Upper lobe of right lung (tissue), 1 donor: ENCODE data around the gene UTP14C. TPM values are rescaled to one million over a fixed set of nuclear protein-coding genes. Genes with fewer than 3 reads are reported as not detected.
A peak's percentile ranks its signal among the peaks of the same experiment; 100 is the strongest.

ENCODE experiments used
- ATAC-seq: fragments of 200-7000 bp; cut with Tn5 transposase; one replicate; pipeline ENCODE4 v1.9.1; 2020; ENCODE audit warnings: mild to moderate bottlenecking, moderate library complexity
- DNase-seq: peaks from one replicate; pipeline ENCODE4 v3.0.0-alpha.2; 2020
- H3K27ac ChIP-seq: fragments of 200-600 bp; one replicate; pipeline ENCODE4 v1.8.0; 2022
- H3K27me3 ChIP-seq: fragments of 200-600 bp; one replicate; pipeline ENCODE4 v1.8.0; 2022; ENCODE audit warnings: mild to moderate bottlenecking
- H3K36me3 ChIP-seq: fragments of 200-600 bp; one replicate; pipeline ENCODE4 v1.8.0; 2022
- H3K4me1 ChIP-seq: fragments of 200-600 bp; one replicate; pipeline ENCODE4 v1.8.0; 2022
- H3K4me3 ChIP-seq: fragments of 200-600 bp; one replicate; pipeline ENCODE4 v1.8.0; 2022; ENCODE audit warnings: mild to moderate bottlenecking
- H3K9me3 ChIP-seq: fragments of 200-600 bp; one replicate; pipeline ENCODE4 v1.8.0; 2022
- intact Hi-C: fragments of 100-400 bp; cut with DNase I; formaldehyde crosslinking; loops from one replicate; pipeline ENCODE4 v1.11.0; 2022
- long read RNA-seq: library from polyadenylated mRNA; unstranded; transcript quantifications from one replicate; pipeline ENCODE4 v2.0.0, GENCODE V29; 2021
- total RNA-seq: library from RNA; stranded (reverse); fragmentation: NEBNext Ultra II Directional; extraction: Animal tissue kit (Norgen Biotek cat#: 25700); gene quantifications from one replicate; pipeline ENCODE4 v1.2.1, GENCODE V29; 2021
- TF ChIP-seq, protein P1 (sequence below): fragments of 200-600 bp; IDR thresholded peaks from one replicate; pipeline ENCODE4 v1.8.0; 2022; ENCODE audit warnings: antibody characterized with exemption
- donor health status: DM: no; HTN: yes; CAD: no; lungs with severe emphysema.

The UTP14C gene, protein sequence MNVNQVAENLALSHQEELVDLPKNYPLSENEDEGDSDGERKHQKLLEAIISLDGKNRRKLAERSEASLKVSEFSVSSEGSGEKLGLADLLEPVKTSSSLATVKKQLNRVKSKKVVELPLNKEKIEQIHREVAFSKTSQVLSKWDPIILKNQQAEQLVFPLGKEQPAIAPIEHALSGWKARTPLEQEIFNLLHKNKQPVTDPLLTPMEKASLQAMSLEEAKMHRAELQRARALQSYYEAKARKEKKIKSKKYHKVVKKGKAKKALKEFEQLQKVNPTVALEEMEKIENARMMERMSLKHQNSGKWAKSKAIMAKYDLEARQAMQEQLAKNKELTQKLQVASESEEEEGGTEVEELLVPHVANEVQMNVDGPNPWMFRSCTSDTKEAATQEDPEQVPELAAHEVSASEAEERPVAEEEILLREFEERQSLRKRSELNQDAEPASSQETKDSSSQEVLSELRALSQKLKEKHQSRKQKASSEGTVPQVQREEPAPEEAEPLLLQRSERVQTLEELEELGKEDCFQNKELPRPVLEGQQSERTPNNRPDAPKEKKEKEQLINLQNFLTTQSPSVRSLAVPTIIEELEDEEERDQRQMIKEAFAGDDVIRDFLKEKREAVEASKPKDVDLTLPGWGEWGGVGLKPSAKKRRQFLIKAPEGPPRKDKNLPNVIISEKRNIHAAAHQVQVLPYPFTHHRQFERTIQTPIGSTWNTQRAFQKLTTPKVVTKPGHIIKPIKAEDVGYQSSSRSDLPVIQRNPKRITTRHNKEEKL
- 20.5 TPM for total RNA-seq
- long read RNA-seq, full-length matches to known transcripts: 1 of 8 reads
- long read RNA-seq, partial matches to known transcripts: 0 of 8 reads
- long read RNA-seq, other reads (novel, unspliced or antisense): 7 of 8 reads

DNA sequence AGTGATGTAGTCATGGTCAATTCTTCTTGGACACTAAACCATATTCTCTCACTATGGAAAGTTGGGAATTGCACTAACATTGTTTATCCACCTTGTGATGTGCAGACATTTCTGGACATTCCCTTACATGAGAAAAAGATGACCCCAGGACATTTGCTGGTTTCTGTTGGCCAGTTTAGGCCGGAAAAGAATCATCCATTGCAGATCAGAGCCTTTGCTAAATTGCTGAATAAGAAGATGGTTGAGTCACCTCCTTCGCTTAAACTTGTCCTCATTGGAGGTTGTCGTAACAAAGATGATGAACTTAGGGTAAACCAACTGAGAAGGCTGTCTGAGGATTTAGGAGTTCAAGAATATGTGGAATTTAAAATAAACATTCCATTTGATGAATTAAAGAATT lies at the start of gene UTP14C:
UTP14C (plus strand) TSS at position 211 of the 400 bp plus-strand sequence. CDS start 4,114 bp downstream, outside the sequence.
- intact Hi-C loops: no loop called here
- TF ChIP-seq, protein P1, sequence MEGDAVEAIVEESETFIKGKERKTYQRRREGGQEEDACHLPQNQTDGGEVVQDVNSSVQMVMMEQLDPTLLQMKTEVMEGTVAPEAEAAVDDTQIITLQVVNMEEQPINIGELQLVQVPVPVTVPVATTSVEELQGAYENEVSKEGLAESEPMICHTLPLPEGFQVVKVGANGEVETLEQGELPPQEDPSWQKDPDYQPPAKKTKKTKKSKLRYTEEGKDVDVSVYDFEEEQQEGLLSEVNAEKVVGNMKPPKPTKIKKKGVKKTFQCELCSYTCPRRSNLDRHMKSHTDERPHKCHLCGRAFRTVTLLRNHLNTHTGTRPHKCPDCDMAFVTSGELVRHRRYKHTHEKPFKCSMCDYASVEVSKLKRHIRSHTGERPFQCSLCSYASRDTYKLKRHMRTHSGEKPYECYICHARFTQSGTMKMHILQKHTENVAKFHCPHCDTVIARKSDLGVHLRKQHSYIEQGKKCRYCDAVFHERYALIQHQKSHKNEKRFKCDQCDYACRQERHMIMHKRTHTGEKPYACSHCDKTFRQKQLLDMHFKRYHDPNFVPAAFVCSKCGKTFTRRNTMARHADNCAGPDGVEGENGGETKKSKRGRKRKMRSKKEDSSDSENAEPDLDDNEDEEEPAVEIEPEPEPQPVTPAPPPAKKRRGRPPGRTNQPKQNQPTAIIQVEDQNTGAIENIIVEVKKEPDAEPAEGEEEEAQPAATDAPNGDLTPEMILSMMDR: no peak
- peaks cover 57% of the 10 kb centered on the region for H3K36me3 ChIP-seq

DNA sequence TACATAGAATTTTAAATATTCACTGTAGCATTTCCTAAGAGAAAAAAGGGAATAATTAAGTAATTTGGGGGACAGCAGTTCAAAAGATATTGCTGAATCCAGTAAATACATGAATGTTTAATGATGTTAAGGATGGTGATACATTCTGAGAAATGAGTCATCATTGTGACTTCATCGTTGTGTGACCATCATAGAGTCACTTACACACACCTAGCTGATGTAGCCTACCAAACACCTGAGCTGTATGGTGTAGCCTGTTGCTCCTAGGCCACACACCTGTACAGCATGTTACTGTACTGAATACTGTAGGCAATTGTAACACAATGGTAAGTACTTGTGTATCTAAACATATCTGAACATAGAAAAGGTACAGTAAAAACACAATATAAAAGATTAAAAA lies 48.1 kb upstream of the UTP14C start:
- intact Hi-C loops: no loop called here
- Histone ChIP-seq H3K27ac (no peak overlapping the region), H3K9me3 (no peaks in the 10 kb centered on the region), H3K4me3 (no peak overlapping the region), H3K4me1 (no peaks in the 10 kb centered on the region), H3K27me3 (no peaks in the 10 kb centered on the region), H3K36me3 (no peaks in the 10 kb centered on the region)
- TF ChIP-seq, protein P1: no peak
- ATAC-seq (no peak), DNase-seq (no peak)

More for the DNA sequence above, at the start of gene UTP14C:
- no peaks in the 10 kb centered on the region for H3K27me3 ChIP-seq
- H3K9me3 ChIP-seq: no peaks in the 10 kb centered on the region
- no peak for ATAC-seq
- no peak within 1 kb of the TSS for H3K27ac ChIP-seq
- H3K4me3 ChIP-seq: no peak within 1 kb of the TSS
- H3K4me1 ChIP-seq: no peaks in the 10 kb centered on the region
- no peak for DNase-seq

DNA sequence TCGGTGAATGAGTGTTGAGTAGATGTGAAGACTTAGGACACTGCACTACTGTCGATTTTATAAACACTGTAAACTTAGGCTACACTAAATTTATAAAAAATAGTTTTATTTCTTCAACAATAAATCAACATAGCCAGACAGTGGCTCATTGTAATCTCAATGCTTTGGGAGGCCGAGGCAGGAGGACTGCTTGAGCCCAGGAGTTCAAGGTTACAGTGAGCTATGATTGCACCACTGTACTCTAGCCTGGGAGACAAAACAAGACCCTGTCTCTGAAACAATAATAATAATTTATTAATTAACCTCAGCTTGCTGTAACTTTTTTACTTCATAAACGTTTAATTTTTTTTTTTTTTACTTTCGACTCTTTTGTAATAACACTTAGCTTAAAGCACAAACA lies 47.6 kb upstream of the UTP14C start:
- no peaks in the 10 kb centered on the region for H3K36me3 ChIP-seq
- DNase-seq (no peak), ATAC-seq (no peak)
- no peaks in the 10 kb centered on the region for H3K27me3 ChIP-seq
- no peak overlapping the region for H3K4me3 ChIP-seq
- no peak overlapping the region for H3K27ac ChIP-seq
- no peaks in the 10 kb centered on the region for H3K4me1 ChIP-seq
- intact Hi-C loops: no loop called here
- no peaks in the 10 kb centered on the region for H3K9me3 ChIP-seq
- TF ChIP-seq, protein P1: no peak

DNA sequence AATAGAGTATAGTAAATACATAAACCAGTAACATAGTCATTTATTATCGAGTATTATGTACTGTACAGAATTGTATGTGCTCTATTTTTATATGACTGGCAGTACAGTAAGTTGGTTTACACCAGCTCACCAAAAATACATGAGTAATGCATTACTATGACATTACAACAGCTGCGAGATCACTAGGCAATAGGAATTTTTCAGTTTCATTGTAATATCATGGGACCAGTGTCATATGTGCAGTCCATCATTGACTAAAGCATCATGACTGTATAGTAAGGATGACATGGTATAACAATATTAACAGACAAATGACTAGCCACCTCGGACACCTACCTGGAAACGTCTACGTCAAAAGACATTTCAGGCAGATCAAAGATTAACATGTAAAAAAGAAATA lies 46.9 kb upstream of the UTP14C start:
- ATAC-seq (no peak), DNase-seq (no peak)
- Histone ChIP-seq H3K4me1 (no peaks in the 10 kb centered on the region), H3K9me3 (no peaks in the 10 kb centered on the region), H3K27me3 (no peaks in the 10 kb centered on the region), H3K36me3 (no peaks in the 10 kb centered on the region), H3K27ac (no peak overlapping the region), H3K4me3 (no peak overlapping the region)
- TF ChIP-seq, protein P1: no peak
- intact Hi-C loops: no loop called here

DNA sequence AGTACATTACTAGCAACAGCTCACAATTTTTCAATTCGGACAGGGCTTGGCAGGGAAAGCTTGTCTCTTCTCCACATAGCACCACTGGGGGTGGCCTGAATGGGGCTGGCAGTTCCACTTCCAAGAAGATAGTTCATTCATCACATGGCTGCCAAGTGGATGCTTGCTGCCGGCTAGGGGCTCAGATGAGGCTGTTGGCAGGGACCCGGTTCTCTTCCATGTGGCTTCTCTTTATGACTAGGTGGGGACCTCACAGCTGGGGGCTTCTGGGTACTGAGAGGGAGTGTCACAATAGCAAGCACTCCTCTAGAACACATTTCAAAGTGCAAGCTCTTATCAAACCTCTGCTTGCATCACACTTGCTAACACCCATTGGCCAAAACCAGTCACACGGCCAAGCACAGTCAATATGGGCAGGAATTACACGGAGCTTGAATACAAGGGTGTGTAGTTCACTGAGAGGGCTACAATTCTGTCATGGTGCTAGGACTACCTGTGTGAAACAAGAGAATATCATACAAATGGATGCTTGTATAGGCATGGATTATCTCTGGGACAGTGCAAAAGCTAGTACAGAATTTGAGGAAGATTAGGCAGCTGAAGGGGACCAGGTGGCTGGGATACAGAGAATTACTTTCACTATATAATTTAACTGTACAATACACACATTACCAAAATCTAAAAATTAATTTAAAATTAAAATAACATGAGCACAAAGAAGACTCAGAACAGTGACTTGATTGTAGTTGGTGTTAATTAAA lies 45.5 kb upstream of the UTP14C start:
- TF ChIP-seq, protein P1: no peak
- intact Hi-C loops: no loop called here
- no peaks in the 10 kb centered on the region for H3K9me3 ChIP-seq
- H3K36me3 ChIP-seq: no peaks in the 10 kb centered on the region
- H3K27me3 ChIP-seq: no peaks in the 10 kb centered on the region
- H3K4me1 ChIP-seq: no peaks in the 10 kb centered on the region
- ATAC-seq (peak; percentile 74), DNase-seq (no peak)
- H3K27ac ChIP-seq: no peak overlapping the region
- no peak overlapping the region for H3K4me3 ChIP-seq
